SK-N-SH (cell line): ENCODE measurements around the gene CRYGD. TPM values are rescaled to one million over a fixed set of nuclear protein-coding genes. Genes with fewer than 3 reads are reported as not detected.

Experiments used
- CTCF ChIA-PET: fragments of 300-600, 350-600 bp; formaldehyde crosslinking; extraction: SDS; loops from one replicate; lab custom pipeline; 2021; lab: Yijun Ruan, JAX
- POLR2A ChIA-PET: fragments of 350-600 bp; sonication (Branson Sonifier 250); formaldehyde crosslinking; extraction: SDS; loops from one replicate; lab custom pipeline; 2020; ENCODE audit warnings: antibody characterized with exemption, inconsistent platforms; lab: Yijun Ruan, JAX
- DNase-seq: peaks from one replicate; pipeline ENCODE4 v3.0.0; 2012
- H2AFZ ChIP-seq: fragments of 200-600 bp; sonication (generic); 2 replicates; pipeline ENCODE4 v1.8.1; 2016; ENCODE audit warnings: antibody characterized with exemption, mild to moderate bottlenecking, low read depth
- H3F3A ChIP-seq: fragments of 200-600 bp; sonication (generic); replicated peaks from 2 replicates; pipeline ENCODE3; 2016; ENCODE audit warnings: antibody characterized with exemption, mild to moderate bottlenecking; ENCODE audit not compliant: insufficient read depth
- H3K27ac ChIP-seq, 2 experiments: fragments of 200-500 bp in 1 of 2; fragments of 200-600 bp in 1 of 2; sonication (Bioruptor generic) in 1 of 2; sonication (generic), shearing (Covaris generic) in 1 of 2; 2 replicates each; pipeline versions ENCODE4 v1.5.1 to v1.6.1; 2014 to 2016; ENCODE audit warnings: low read depth in 2 of 2, inconsistent platforms in 1 of 2, low read length in 1 of 2, mild to moderate bottlenecking in 1 of 2, mixed read lengths in 1 of 2
- H3K27me3 ChIP-seq: fragments of 200-600 bp; sonication (generic), shearing (Covaris generic); 2 replicates; pipeline ENCODE4 v1.6.1; 2016; ENCODE audit warnings: mixed run types; ENCODE audit not compliant: insufficient read depth
- H3K36me3 ChIP-seq, 2 experiments: fragments of 200-500 bp in 1 of 2; fragments of 200-600 bp in 1 of 2; sonication (Bioruptor generic) in 1 of 2; sonication (generic) in 1 of 2; replicated peaks in 1 of 2; 2 replicates each; pipeline versions ENCODE3 to v1.5.1; 2014 to 2016; ENCODE audit warnings: low read length in 1 of 2, mild to moderate bottlenecking in 1 of 2; ENCODE audit not compliant: insufficient read depth in 2 of 2, control insufficient read depth in 1 of 2
- H3K4me1 ChIP-seq, 2 experiments: fragments of 200-500 bp in 1 of 2; fragments of 200-600 bp in 1 of 2; sonication (Bioruptor generic) in 1 of 2; sonication (generic), shearing (Covaris generic) in 1 of 2; 2 replicates each; pipeline versions ENCODE4 v1.5.1 to v1.6.1; 2014 to 2016; ENCODE audit warnings: low read depth in 1 of 2, low read length in 1 of 2, mixed run types in 1 of 2; ENCODE audit not compliant: insufficient read depth in 2 of 2, control insufficient read depth in 1 of 2
- H3K4me2 ChIP-seq: fragments of 200-600 bp; sonication (generic), shearing (Covaris generic); 2 replicates; pipeline ENCODE4 v1.6.1; 2017; ENCODE audit warnings: mixed run types
- H3K4me3 ChIP-seq, 2 experiments: fragments of 200-500 bp in 1 of 2; fragments of 200-600 bp in 1 of 2; sonication (Bioruptor generic) in 1 of 2; sonication (generic), shearing (Covaris generic) in 1 of 2; 2 replicates each; pipeline versions ENCODE4 v1.5.1 to v1.8.1; 2014 to 2016; ENCODE audit warnings: low read depth in 2 of 2, inconsistent platforms in 1 of 2, low read length in 1 of 2, mild to moderate bottlenecking in 1 of 2, mixed read lengths in 1 of 2, moderate library complexity in 1 of 2
- H3K79me2 ChIP-seq: fragments of 200-600 bp; sonication (generic); 2 replicates; pipeline ENCODE4 v1.8.1; 2017; ENCODE audit warnings: mild to moderate bottlenecking; ENCODE audit not compliant: insufficient read depth
- H3K9ac ChIP-seq: fragments of 200-600 bp; sonication (generic); 2 replicates; pipeline ENCODE4 v1.6.1; 2017; ENCODE audit warnings: mixed run types
- H3K9me2 ChIP-seq: fragments of 200-600 bp; sonication (generic); 2 replicates; pipeline ENCODE4 v1.6.1; 2017; ENCODE audit warnings: mixed run types
- H3K9me3 ChIP-seq: fragments of 200-600 bp; sonication (generic); 2 replicates; pipeline ENCODE4 v1.6.1; 2017; ENCODE audit warnings: mixed run types, mild to moderate bottlenecking, moderate library complexity
- H4K20me1 ChIP-seq: fragments of 200-600 bp; sonication (generic); 2 replicates; pipeline ENCODE4 v1.6.1; 2017; ENCODE audit warnings: mild to moderate bottlenecking, mixed run types; ENCODE audit not compliant: insufficient read depth
- CTCF ChIP-seq: fragments of 200-600 bp; sonication (generic); IDR thresholded peaks from 2 replicates; pipeline ENCODE4 v1.6.1; 2017; ENCODE audit warnings: antibody characterized with exemption, mild to moderate bottlenecking, moderate library complexity
- EZH2phosphoT487 ChIP-seq: fragments of 200-600 bp; sonication (generic); IDR thresholded peaks from 2 replicates; pipeline ENCODE4 v1.6.1; 2017; ENCODE audit warnings: low read depth, mixed run types, mild to moderate bottlenecking, antibody characterized with exemption, moderate library complexity, borderline replicate concordance
- FOSL2 ChIP-seq: IDR thresholded peaks from 2 replicates; pipeline ENCODE4 v1.4.0; 2012; ENCODE audit warnings: low read depth, mild to moderate bottlenecking, moderate library complexity, borderline replicate concordance
- GABPA ChIP-seq: IDR thresholded peaks from 2 replicates; pipeline ENCODE4 v1.4.0; 2012; ENCODE audit warnings: low read depth, mild to moderate bottlenecking
- GATA2 ChIP-seq: sonication (generic); formaldehyde crosslinking; IDR thresholded peaks from 2 replicates; pipeline ENCODE4 v1.5.0; 2020; ENCODE audit warnings: mild to moderate bottlenecking, missing genetic modification reagents
- JUND ChIP-seq: IDR thresholded peaks from 2 replicates; pipeline ENCODE4 v1.4.0; 2012
- MEF2A ChIP-seq: IDR thresholded peaks from 2 replicates; pipeline ENCODE4 v1.4.0; 2012; ENCODE audit warnings: low read depth, borderline replicate concordance
- MXI1 ChIP-seq: IDR thresholded peaks from 2 replicates; pipeline ENCODE4 v1.6.1; 2012; ENCODE audit warnings: mild to moderate bottlenecking, low read depth, low read length, improper control_type of control experiment
- NRF1 ChIP-seq: IDR thresholded peaks from 2 replicates; pipeline ENCODE4 v1.6.1; 2012; ENCODE audit warnings: low read depth, mild to moderate bottlenecking, low read length
- RAD21 ChIP-seq: IDR thresholded peaks from 2 replicates; pipeline ENCODE4 v1.6.1; 2012; ENCODE audit warnings: mild to moderate bottlenecking, low read length
- RCOR1 ChIP-seq: fragments of 150-350 bp; IDR thresholded peaks from 2 replicates; pipeline ENCODE4 v1.6.1; 2017; ENCODE audit warnings: antibody characterized with exemption, low read length
- RFX5 ChIP-seq: IDR thresholded peaks from 2 replicates; pipeline ENCODE4 v1.6.1; 2012; ENCODE audit warnings: mild to moderate bottlenecking, improper control_type of control experiment, low read length
- TAF1 ChIP-seq: IDR thresholded peaks from 2 replicates; pipeline ENCODE4 v1.6.1; 2012; ENCODE audit warnings: low read depth, mild to moderate bottlenecking, low read length, moderate library complexity, borderline replicate concordance
- TCF12 ChIP-seq: IDR thresholded peaks from 2 replicates; pipeline ENCODE4 v1.4.0; 2012
- YY1 ChIP-seq: IDR thresholded peaks from 2 replicates; pipeline ENCODE4 v1.4.0; 2012; ENCODE audit warnings: low read depth, mild to moderate bottlenecking
- WGBS: methylation state at CpG from one replicate; pipeline ENCODE4 v1.1.6; 2017; ENCODE audit warnings: low lambda C conversion rate; 5-methylcytosine and 5-hydroxymethylcytosine counted together
- polyA plus RNA-seq, 3 experiments: library from polyadenylated mRNA; depleted of rRNA; stranded (reverse); fragments of >200 nt; gene quantifications; 2 replicates each; pipeline ENCODE4 v1.2.3, GENCODE V29; 2012
- TF ChIP-seq, protein P1 (sequence below): fragments of 150-350 bp; IDR thresholded peaks from 2 replicates; pipeline ENCODE4 v1.6.1; 2017; ENCODE audit warnings: antibody characterized with exemption, low read length, low read depth, borderline replicate concordance
- TF ChIP-seq, protein P2 (sequence below): IDR thresholded peaks from 2 replicates; pipeline ENCODE4; 2012

CRYGD gene
- polyA plus RNA-seq, 1 of the 3 experiments (the other 2 are of a cell fraction): not detected

DNA sequence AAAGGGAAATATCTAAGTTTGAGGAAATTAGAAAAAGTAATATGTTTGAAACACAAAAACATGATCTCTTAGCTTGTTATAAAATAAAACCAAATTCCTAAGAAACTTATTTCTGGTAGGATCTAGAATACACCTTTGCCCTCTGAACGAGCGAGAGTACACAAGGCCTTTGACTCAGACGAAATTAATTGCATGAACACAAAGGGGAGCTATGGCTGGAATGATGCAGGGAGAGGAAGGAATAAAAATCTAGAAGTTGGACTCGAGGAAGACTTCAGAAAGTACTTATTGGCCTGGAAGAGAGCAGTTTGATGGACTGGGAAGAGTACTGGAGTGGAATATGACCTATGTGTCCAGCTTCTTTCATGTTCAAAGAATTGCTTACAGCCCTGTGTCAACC, 927 bp upstream of the CRYGD start:
- POLR2A ChIA-PET: no interaction called here
- WGBS: 82% methylated on average over 4 of the region's 4 CpGs

GRCh38 chr2:208122248-208122647, 2.1 kb downstream of the CRYGD start:
- WGBS: 89% methylated on average over 1 of the region's 1 CpG
- H3K9me3 ChIP-seq: no peaks in the 10 kb centered on the region
- no peak overlapping the region for H2AFZ ChIP-seq
- H3K27me3 ChIP-seq: no peaks in the 10 kb centered on the region
- no peak for DNase-seq
- no peaks in the 10 kb centered on the region for H3K4me1 ChIP-seq
- H4K20me1 ChIP-seq: no peaks in the 10 kb centered on the region
- no peak overlapping the region for H3K9ac ChIP-seq
- H3K4me2 ChIP-seq: no peak overlapping the region
- no peaks in the 10 kb centered on the region for H3K79me2 ChIP-seq
- no peaks in the 10 kb centered on the region for H3F3A ChIP-seq
- H3K36me3 ChIP-seq: no peaks in the 10 kb centered on the region
- no peaks in the 10 kb centered on the region for H3K9me2 ChIP-seq
- H3K27ac ChIP-seq: no peak overlapping the region
- H3K4me3 ChIP-seq: no peak overlapping the region
- ChIA-PET CTCF (interaction anchor here (0.9 to 1.9 kb wide), 2 partner anchors 20 to 54 kb away, joined by 3 to 4 read pairs; no protein-coding TSS in a partner anchor), POLR2A (no interaction called here)
- TF ChIP-seq GATA2 (CRISPR knock-in tag): no peak
- no peak for TF ChIP-seq TCF12
- no peak for TF ChIP-seq CTCF
- TF ChIP-seq, protein P1, sequence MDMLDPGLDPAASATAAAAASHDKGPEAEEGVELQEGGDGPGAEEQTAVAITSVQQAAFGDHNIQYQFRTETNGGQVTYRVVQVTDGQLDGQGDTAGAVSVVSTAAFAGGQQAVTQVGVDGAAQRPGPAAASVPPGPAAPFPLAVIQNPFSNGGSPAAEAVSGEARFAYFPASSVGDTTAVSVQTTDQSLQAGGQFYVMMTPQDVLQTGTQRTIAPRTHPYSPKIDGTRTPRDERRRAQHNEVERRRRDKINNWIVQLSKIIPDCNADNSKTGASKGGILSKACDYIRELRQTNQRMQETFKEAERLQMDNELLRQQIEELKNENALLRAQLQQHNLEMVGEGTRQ: no peak
- TF ChIP-seq FOSL2: no peak
- TF ChIP-seq TAF1: no peak
- TF ChIP-seq MXI1: no peak
- no peak for TF ChIP-seq RFX5
- no peak for TF ChIP-seq EZH2phosphoT487

More for the DNA sequence above, 927 bp upstream of the CRYGD start:
- no peaks in the 10 kb centered on the region for H3K36me3 ChIP-seq
- H3K27ac ChIP-seq: no peak overlapping the region
- no peak overlapping the region for H3K9ac ChIP-seq
- peaks cover 3% of the 10 kb centered on the region for H3F3A ChIP-seq
- DNase-seq: no peak
- no peaks in the 10 kb centered on the region for H3K27me3 ChIP-seq
- no peaks in the 10 kb centered on the region for H3K79me2 ChIP-seq
- no peak overlapping the region for H2AFZ ChIP-seq
- CTCF ChIA-PET: interaction anchor here (0.7 to 1.0 kb wide), 4 partner anchors 23 to 50 kb away, joined by 3 to 4 read pairs (median 3); no protein-coding TSS in a partner anchor
- no peaks in the 10 kb centered on the region for H3K9me2 ChIP-seq
- no peak overlapping the region for H3K4me3 ChIP-seq
- H3K4me1 ChIP-seq: peaks cover 0 to 12% of the 10 kb centered on the region in 2 experiments; a peak in 2 of 4 replicates
- no peaks in the 10 kb centered on the region for H4K20me1 ChIP-seq
- no peaks in the 10 kb centered on the region for H3K9me3 ChIP-seq
- TF ChIP-seq JUND: no peak
- TF ChIP-seq YY1: no peak
- no peak for TF ChIP-seq MXI1
- TF ChIP-seq NRF1: no peak
- no peak for TF ChIP-seq RAD21
- no peak for TF ChIP-seq RCOR1
- no peak for TF ChIP-seq MEF2A
- TF ChIP-seq, protein P1: no peak
- TF ChIP-seq CTCF: no peak
- TF ChIP-seq FOSL2: no peak
- TF ChIP-seq, protein P2, sequence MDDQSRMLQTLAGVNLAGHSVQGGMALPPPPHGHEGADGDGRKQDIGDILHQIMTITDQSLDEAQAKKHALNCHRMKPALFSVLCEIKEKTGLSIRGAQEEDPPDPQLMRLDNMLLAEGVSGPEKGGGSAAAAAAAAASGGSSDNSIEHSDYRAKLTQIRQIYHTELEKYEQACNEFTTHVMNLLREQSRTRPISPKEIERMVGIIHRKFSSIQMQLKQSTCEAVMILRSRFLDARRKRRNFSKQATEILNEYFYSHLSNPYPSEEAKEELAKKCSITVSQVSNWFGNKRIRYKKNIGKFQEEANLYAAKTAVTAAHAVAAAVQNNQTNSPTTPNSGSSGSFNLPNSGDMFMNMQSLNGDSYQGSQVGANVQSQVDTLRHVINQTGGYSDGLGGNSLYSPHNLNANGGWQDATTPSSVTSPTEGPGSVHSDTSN: no peak
- no peak for TF ChIP-seq GABPA
- H3K4me2 ChIP-seq: no peak overlapping the region
